Right ventricle myocardium inferior (tissue), 1 donor: ENCODE data around the gene OR6K2. TPM values are rescaled to one million over a fixed set of nuclear protein-coding genes. Genes with fewer than 3 reads are reported as not detected.
"Not testable (repeated sequence)": the region's sequence is repeated elsewhere in the genome, so short reads cannot be mapped to it uniquely, and the experiment has no call there.

Source experiments
- ATAC-seq: fragments of 200-7000 bp; cut with Tn5 transposase; one replicate; pipeline ENCODE4 v1.9.1; 2020; ENCODE audit warnings: mild to moderate bottlenecking, moderate library complexity
- DNase-seq: peaks from one replicate; pipeline ENCODE4 v3.0.0; 2021; ENCODE audit errors: missing footprints
- intact Hi-C: fragments of 100-400 bp; cut with DNase I; formaldehyde crosslinking; loops from one replicate; pipeline ENCODE4 v1.11.0; 2022
- long read RNA-seq: library from polyadenylated mRNA; unstranded; transcript quantifications from one replicate; pipeline ENCODE4 v2.0.0, GENCODE V29; 2021
- total RNA-seq: library from RNA; stranded (reverse); fragmentation: NEBNext Ultra II Directional; extraction: Animal tissue kit (Norgen Biotek cat#: 25700); gene quantifications from one replicate; pipeline ENCODE4 v1.2.1, GENCODE V29; 2021
- donor health status: DM: no; HTN: yes; CAD: no; lungs with severe emphysema.

The OR6K2 gene
- not detected for total RNA-seq
- long read RNA-seq = 0 reads

- no peak for ATAC-seq
- DNase-seq = no peak
- intact Hi-C loops = no loop called here
These were observed at the start of gene OR6K2 for GRCh38 chr1:158700552-158700951. TSS of gene OR6K2 (minus strand) at chr1:158700652. CDS start at chr1:158700652, 0 bp downstream.

- no peak for DNase-seq
- intact Hi-C loops = no loop called here
- no peak for ATAC-seq
These were observed 35.4 kb upstream of the OR6K2 start for GRCh38 chr1:158735848-158736247.

GRCh38 chr1:158732524-158732923 lies 32.1 kb upstream of the OR6K2 start:
- ATAC-seq = no peak
- intact Hi-C loops = no loop called here

GRCh38 chr1:158731707-158732106 lies 31.3 kb upstream of the OR6K2 start:
- DNase-seq (no peak), ATAC-seq (no peak)
- intact Hi-C loops = no loop called here

More at GRCh38 chr1:158732524-158732923, 32.1 kb upstream of the OR6K2 start:
- DNase-seq = no peak

- DNase-seq (no peak), ATAC-seq (no peak)
- intact Hi-C loops = no loop called here
These were observed 30.0 kb upstream of the OR6K2 start for GRCh38 chr1:158730453-158730852.

GRCh38 chr1:158728510-158729225 lies 28.2 kb upstream of the OR6K2 start:
- no peak for ATAC-seq
- intact Hi-C loops = no loop called here

GRCh38 chr1:158724442-158724841 lies 24.0 kb upstream of the OR6K2 start:
- intact Hi-C loops = no loop called here
- ATAC-seq (no peak), DNase-seq (no peak)

More at GRCh38 chr1:158728510-158729225, 28.2 kb upstream of the OR6K2 start:
- DNase-seq = no peak

GRCh38 chr1:158720620-158721019 lies 20.2 kb upstream of the OR6K2 start, which contains the start of gene OR6K3:
TSS of gene OR6K3 (minus strand) at chr1:158720720. CDS start at chr1:158718115, 2,605 bp downstream.
- no peak for DNase-seq
- intact Hi-C loops = no loop called here
- no peak for ATAC-seq

GRCh38 chr1:158719664-158720063 lies 19.2 kb upstream of the OR6K2 start:
- DNase-seq = no peak
- ATAC-seq = no peak
- intact Hi-C loops = no loop called here

GRCh38 chr1:158717344-158717743 lies 16.9 kb upstream of the OR6K2 start:
- DNase-seq = no peak
- intact Hi-C loops = no loop called here
- no peak for ATAC-seq

- ATAC-seq = no peak
- intact Hi-C loops = no loop called here
These were observed 15.9 kb upstream of the OR6K2 start for GRCh38 chr1:158716335-158716734.

GRCh38 chr1:158714754-158715153 lies 14.3 kb upstream of the OR6K2 start:
- ATAC-seq = no peak
- intact Hi-C loops = no loop called here

More at GRCh38 chr1:158716335-158716734, 15.9 kb upstream of the OR6K2 start:
- no peak for DNase-seq

GRCh38 chr1:158711098-158711497 lies 10.6 kb upstream of the OR6K2 start:
- DNase-seq (no peak), ATAC-seq (no peak)
- intact Hi-C loops = no loop called here

More at GRCh38 chr1:158714754-158715153, 14.3 kb upstream of the OR6K2 start:
- DNase-seq = no peak

- no peak for ATAC-seq
- no peak for DNase-seq
- intact Hi-C loops = no loop called here
These were observed 5.6 kb upstream of the OR6K2 start for GRCh38 chr1:158706096-158706495.

GRCh38 chr1:158694596-158694995 lies 5.9 kb downstream of the OR6K2 start:
- no peak for DNase-seq
- intact Hi-C loops = no loop called here
- no peak for ATAC-seq

- no peak for DNase-seq
- intact Hi-C loops = no loop called here
These were observed 8.1 kb downstream of the OR6K2 start for GRCh38 chr1:158692356-158692755.

GRCh38 chr1:158691907-158692306 lies 8.5 kb downstream of the OR6K2 start:
- intact Hi-C loops = no loop called here
- ATAC-seq (no peak), DNase-seq (no peak)

More at GRCh38 chr1:158692356-158692755, 8.1 kb downstream of the OR6K2 start:
- ATAC-seq = no peak

- intact Hi-C loops, ATAC-seq, DNase-seq: not testable (repeated sequence)
These were observed 9.3 kb downstream of the OR6K2 start for GRCh38 chr1:158691149-158691548.

- intact Hi-C loops = no loop called here
- DNase-seq (no peak), ATAC-seq (no peak)
These were observed 10.6 kb downstream of the OR6K2 start for GRCh38 chr1:158689875-158690274.

GRCh38 chr1:158689110-158689509 lies 11.3 kb downstream of the OR6K2 start:
- DNase-seq (no peak), ATAC-seq (no peak)
- intact Hi-C loops = no loop called here
